ENCODE data around the gene SNX1. TPM values are rescaled to one million over a fixed set of nuclear protein-coding genes. Genes with fewer than 3 reads are reported as not detected.

Gene SNX1
- total and polyA plus RNA-seq, 2 of the 13 experiments (the other 11 are each of a cell fraction or from before 2014, with no cell fraction given) = 29.3 to 60.1 TPM

DNA sequence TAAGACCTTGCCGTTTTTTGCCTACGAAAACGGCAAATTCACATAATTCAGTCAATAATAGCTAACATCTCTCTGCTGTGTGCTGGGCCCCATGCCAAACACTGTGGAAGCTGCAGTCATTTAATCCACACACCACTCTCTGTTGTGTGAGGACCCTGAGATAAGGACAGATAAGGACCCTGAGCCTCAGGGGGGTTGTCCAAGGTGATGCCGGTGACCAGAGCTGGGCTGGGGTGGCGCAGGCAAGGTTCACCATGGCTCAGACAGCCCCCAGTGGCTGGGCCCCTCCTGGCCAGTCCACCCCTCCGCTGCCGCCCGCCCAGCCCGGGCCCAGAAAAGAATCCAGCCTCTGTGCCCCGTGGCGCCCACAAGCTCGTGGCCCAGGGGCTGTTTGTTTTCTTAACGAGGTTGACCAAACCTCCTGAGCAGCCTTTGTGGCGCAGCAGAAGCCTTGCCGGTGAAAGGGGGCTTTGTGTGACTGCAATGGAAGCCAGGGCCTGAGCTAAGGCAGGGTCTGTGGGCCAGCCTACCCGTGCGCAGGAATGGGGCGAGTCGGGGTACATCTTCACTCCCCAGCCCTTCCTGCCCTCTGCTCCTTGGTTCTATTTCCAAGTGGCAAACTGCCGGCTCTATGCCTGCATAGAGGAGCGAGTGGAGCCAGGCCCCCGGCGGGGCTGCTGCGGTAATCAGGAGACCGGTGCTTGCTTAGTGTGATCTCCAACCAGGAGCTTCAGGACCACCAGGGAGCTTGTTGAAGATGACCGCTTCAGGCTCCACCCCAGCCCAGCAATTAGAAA, 51.3 kb downstream of the SNX1 start (continued):
- TF ChIP-seq ZNF20 (CRISPR knock-in tag; IDR thresholded peaks at IDR 0.05) = no peak
- no peak for TF ChIP-seq GATA4 (IDR thresholded peaks at IDR 0.05; ENCODE audit: borderline replicate concordance, low read depth)
- TF ChIP-seq, protein P1, sequence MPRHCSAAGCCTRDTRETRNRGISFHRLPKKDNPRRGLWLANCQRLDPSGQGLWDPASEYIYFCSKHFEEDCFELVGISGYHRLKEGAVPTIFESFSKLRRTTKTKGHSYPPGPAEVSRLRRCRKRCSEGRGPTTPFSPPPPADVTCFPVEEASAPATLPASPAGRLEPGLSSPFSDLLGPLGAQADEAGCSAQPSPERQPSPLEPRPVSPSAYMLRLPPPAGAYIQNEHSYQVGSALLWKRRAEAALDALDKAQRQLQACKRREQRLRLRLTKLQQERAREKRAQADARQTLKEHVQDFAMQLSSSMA (CRISPR knock-in tag; IDR thresholded peaks at IDR 0.05) = 0 out of 2 replicates have a peak, but pooled peaks have one; percentile 35
- TF ChIP-seq ISL2 (CRISPR knock-in tag; IDR thresholded peaks at IDR 0.05) = no peak
- TF ChIP-seq, protein P2, sequence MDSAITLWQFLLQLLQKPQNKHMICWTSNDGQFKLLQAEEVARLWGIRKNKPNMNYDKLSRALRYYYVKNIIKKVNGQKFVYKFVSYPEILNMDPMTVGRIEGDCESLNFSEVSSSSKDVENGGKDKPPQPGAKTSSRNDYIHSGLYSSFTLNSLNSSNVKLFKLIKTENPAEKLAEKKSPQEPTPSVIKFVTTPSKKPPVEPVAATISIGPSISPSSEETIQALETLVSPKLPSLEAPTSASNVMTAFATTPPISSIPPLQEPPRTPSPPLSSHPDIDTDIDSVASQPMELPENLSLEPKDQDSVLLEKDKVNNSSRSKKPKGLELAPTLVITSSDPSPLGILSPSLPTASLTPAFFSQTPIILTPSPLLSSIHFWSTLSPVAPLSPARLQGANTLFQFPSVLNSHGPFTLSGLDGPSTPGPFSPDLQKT (CRISPR knock-in tag; IDR thresholded peaks at IDR 0.05; ENCODE audit: borderline replicate concordance) = no peak
- TF ChIP-seq PRMT3 (CRISPR knock-in tag; IDR thresholded peaks at IDR 0.05; ENCODE audit: borderline replicate concordance, low read depth) = no peak
- peak; percentile 56; the same call in 1 of the 2 replicates for TF ChIP-seq ERF (CRISPR knock-in tag; IDR thresholded peaks at IDR 0.05)
- TF ChIP-seq, protein P3, sequence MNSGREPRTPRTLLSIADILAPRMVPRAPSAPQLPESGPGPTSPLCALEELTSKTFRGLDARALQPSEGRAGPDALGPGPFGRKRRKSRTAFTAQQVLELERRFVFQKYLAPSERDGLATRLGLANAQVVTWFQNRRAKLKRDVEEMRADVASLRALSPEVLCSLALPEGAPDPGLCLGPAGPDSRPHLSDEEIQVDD (CRISPR knock-in tag; IDR thresholded peaks at IDR 0.05; ENCODE audit: borderline replicate concordance) = no peak
- TF ChIP-seq ZNF660 (CRISPR knock-in tag; IDR thresholded peaks at IDR 0.05; ENCODE audit: borderline replicate concordance, low read depth) = no peak
- no peak for TF ChIP-seq ZNF326 (CRISPR knock-in tag; IDR thresholded peaks at IDR 0.05; ENCODE audit: borderline replicate concordance)
- TF ChIP-seq, protein P4, sequence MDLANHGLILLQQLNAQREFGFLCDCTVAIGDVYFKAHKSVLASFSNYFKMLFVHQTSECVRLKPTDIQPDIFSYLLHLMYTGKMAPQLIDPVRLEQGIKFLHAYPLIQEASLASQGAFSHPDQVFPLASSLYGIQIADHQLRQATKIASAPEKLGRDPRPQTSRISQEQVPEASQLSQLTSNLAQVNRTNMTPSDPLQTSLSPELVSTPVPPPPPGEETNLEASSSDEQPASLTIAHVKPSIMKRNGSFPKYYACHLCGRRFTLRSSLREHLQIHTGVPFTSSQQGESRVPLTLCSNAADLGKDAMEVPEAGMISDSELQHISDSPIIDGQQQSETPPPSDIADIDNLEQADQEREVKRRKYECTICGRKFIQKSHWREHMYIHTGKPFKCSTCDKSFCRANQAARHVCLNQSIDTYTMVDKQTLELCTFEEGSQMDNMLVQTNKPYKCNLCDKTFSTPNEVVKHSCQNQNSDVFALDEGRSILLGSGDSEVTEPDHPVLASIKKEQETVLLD (CRISPR knock-in tag; IDR thresholded peaks at IDR 0.05; ENCODE audit: low read depth) = no peak
- no peak for TF ChIP-seq SAFB2 (CRISPR knock-in tag; IDR thresholded peaks at IDR 0.05; ENCODE audit: borderline replicate concordance, low read depth)
- TF ChIP-seq CCDC6 (CRISPR knock-in tag; IDR thresholded peaks at IDR 0.05) = no peak
- TF ChIP-seq, protein P5, sequence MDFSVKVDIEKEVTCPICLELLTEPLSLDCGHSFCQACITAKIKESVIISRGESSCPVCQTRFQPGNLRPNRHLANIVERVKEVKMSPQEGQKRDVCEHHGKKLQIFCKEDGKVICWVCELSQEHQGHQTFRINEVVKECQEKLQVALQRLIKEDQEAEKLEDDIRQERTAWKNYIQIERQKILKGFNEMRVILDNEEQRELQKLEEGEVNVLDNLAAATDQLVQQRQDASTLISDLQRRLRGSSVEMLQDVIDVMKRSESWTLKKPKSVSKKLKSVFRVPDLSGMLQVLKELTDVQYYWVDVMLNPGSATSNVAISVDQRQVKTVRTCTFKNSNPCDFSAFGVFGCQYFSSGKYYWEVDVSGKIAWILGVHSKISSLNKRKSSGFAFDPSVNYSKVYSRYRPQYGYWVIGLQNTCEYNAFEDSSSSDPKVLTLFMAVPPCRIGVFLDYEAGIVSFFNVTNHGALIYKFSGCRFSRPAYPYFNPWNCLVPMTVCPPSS (IDR thresholded peaks at IDR 0.05) = no peak
- TF ChIP-seq ATRX (CRISPR knock-in tag; IDR thresholded peaks at IDR 0.05; ENCODE audit: borderline replicate concordance) = no peak
- TF ChIP-seq RFXAP (CRISPR knock-in tag; IDR thresholded peaks at IDR 0.05; ENCODE audit: borderline replicate concordance) = no peak; the same call in 1 of the 2 replicates
- no peak for TF ChIP-seq ARHGAP35 (CRISPR knock-in tag; IDR thresholded peaks at IDR 0.05; ENCODE audit: borderline replicate concordance)
- TF ChIP-seq ZNF121 (CRISPR knock-in tag; IDR thresholded peaks at IDR 0.05) = peak; percentile 79; the same call in 1 of the 2 replicates
- no peak for TF ChIP-seq ZNF225 (CRISPR knock-in tag; IDR thresholded peaks at IDR 0.05)
- TF ChIP-seq, protein P6, sequence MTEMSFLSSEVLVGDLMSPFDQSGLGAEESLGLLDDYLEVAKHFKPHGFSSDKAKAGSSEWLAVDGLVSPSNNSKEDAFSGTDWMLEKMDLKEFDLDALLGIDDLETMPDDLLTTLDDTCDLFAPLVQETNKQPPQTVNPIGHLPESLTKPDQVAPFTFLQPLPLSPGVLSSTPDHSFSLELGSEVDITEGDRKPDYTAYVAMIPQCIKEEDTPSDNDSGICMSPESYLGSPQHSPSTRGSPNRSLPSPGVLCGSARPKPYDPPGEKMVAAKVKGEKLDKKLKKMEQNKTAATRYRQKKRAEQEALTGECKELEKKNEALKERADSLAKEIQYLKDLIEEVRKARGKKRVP (CRISPR knock-in tag; IDR thresholded peaks at IDR 0.05) = no peak
- TF ChIP-seq NPAS2 (CRISPR knock-in tag; IDR thresholded peaks at IDR 0.05; ENCODE audit: borderline replicate concordance) = no peak

Measured in HepG2 (cell line).